HG03521 (cell line): ENCODE measurements around the gene SCGB1C1.
A peak's percentile ranks its signal among the peaks of the same experiment; 100 is the strongest.
"Not testable (repeated sequence)": the region's sequence is repeated elsewhere in the genome, so short reads cannot be mapped to it uniquely, and the experiment has no call there.

Experiments
- ATAC-seq: cut with Tn5 transposase; IDR thresholded peaks from one replicate; pipeline ENCODE4 v1.9.1; 2021; ENCODE audit warnings: mild to moderate bottlenecking, moderate library complexity; ENCODE audit not compliant: unreplicated experiment

Gene SCGB1C1

DNA sequence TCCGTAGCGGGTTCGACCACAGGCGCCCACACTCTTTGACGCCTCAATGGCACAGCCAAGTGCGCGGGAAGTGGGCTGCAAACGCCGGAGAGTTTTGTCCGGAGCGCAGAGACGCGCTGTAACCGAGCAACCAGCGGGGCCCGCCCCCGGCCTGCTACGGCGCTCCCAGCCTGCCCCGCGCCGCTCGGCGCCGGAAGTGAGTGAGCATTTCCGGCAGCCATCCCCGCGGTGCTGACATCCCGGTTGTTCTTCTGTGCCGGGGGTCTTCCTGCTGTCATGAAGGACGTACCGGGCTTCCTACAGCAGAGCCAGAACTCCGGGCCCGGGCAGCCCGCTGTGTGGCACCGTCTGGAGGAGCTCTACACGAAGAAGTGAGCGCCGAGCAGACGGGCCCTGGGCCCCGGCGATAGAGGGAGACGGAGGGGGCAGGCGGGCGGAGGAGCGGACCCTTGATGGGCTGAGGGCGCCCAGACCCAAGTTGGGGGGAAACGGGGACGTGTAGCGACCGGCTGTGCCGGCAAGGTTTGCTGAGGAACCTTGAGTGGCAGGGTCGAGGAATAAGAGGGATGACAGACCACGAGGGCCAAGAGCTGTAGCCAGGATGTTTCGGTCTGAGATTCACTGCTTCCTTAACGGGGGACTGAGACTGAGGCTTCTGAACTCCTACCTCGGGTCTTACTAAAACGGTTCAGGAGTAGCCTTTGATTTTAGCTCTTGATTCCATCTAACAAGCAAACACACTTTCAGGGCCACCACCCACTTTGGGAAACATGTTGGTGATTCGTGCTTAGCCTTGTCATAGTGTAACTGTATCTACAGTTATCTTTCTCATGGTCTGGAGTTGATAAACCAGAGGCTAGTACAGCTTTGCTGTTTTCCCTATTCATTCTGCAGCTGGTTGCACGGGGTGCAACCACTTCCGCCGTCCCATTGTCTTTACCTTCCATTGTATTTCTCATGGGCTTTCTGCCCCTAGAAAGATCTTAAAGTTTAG, 44.2 kb downstream of the SCGB1C1 start, which contains the start of gene PSMD13:
Gene PSMD13 (plus strand): TSS at position 203 of the 994 bp plus-strand sequence. CDS start 74 bp downstream, at position 277.
- peak; percentile 69 for ATAC-seq

DNA sequence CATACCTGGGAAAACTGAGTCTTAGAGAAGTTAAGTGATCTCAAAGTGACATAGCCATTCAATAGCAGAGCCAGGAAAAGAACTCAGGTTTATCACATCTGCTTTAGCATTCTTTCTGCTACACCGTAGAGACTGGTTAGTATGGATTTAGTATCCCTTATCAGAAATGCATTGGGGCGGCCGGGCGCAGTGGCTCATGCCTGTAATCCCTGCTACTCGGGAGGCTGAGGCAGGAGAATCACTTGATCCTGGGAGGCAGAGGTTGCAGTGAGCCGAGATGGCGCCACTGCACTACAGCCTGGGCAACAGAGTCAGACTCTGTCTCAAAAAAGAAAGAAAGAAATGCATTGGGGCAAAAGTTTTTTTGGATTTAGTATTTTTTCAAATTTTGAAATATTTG, 45.5 kb downstream of the SCGB1C1 start:
- not testable (repeated sequence) for ATAC-seq

DNA sequence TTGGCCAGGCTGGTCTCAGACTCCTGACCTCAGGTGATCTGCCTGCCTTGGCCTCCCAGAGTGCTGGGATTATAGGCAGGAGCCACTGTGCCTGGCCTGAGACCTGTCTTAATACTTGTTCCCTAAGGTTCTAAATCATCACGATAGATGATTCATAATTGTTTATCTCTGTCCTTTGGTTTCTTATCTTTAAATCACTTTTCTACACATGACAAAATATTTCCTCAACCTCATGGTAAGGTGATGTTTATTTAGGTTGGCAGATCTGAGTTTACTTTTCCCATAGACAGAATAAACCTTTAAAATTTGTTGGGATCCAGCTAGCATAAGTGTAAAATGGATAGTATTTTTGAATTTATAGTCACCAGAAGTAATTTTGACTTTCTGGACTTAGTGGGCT, 47.4 kb downstream of the SCGB1C1 start:
- no peak for ATAC-seq

DNA sequence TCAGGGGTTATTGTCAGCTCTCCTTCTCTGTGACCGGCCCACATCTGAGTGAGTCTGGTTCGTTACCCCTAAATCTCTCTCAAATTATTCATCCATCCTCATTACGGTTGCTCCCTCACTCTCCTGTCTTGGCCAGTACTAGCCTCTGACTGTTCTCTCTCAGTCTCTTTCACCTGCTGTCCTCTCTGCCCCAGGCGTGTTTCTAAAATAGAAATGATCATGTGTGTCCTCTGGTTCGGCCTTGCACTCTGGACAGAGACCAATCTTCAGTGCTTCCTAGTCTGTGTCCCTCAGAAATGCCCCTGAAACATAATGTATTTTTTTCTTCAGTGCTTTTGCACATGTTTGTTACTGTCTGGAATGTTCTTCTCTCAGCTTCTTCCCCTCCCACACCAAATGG, 48.8 kb downstream of the SCGB1C1 start:
- no peak for ATAC-seq
